ENCODE data around the gene UXS1. TPM values are rescaled to one million over a fixed set of nuclear protein-coding genes. Genes with fewer than 3 reads are reported as not detected.

Gene UXS1
- total RNA-seq, 1 donor from 2014 or later = 49.2 TPM

GRCh38 chr2:106187273-106187891 is 6.7 kb downstream of the UXS1 start:
- Histone ChIP-seq H3K79me2 (ENCODE audit: insufficient read depth, low read length) (peaks cover 55% of the 10 kb centered on the region), H3K4me1 (ENCODE audit: insufficient read depth, low read length) (no peaks in the 10 kb centered on the region), H3K4me2 (ENCODE audit: low read length) (no peak overlapping the region), H3K9me3 (ENCODE audit: insufficient read depth, low read depth, low read length) (no peaks in the 10 kb centered on the region), H3K27me3 (ENCODE audit: insufficient read depth, low read length) (no peaks in the 10 kb centered on the region), H4K20me1 (ENCODE audit: insufficient read depth, low read length) (peaks cover 62% of the 10 kb centered on the region), H2AFZ (ENCODE audit: low read depth, low read length) (no peak overlapping the region), H3K27ac (ENCODE audit: low read depth, low read length) (no peak overlapping the region), H3K36me3 (ENCODE audit: insufficient read depth, low read length) (no peaks in the 10 kb centered on the region), H3K9ac (ENCODE audit: low read length) (no peak overlapping the region), H3K4me3 (ENCODE audit: insufficient read depth, low read depth, low read length) (no peak overlapping the region)
- no peaks in the 10 kb centered on the region for H3K27me3 Mint-ChIP-seq (ENCODE audit: low read depth, unreplicated experiment)
- H3K4me3 Mint-ChIP-seq (ENCODE audit: unreplicated experiment) = no peak overlapping the region
- H3K27ac Mint-ChIP-seq (ENCODE audit: unreplicated experiment) = no peak overlapping the region
- DNase-seq (ENCODE audit: low read depth) (no peak), FAIRE-seq (no peak)
- TF ChIP-seq CTCF (IDR thresholded peaks at IDR 0.05; ENCODE audit: insufficient read depth, low read depth, low read length) = no peak
- no peak for TF ChIP-seq EZH2 (IDR thresholded peaks at IDR 0.05; ENCODE audit: insufficient read depth, low read length)
- H3K36me3 Mint-ChIP-seq (ENCODE audit: low read depth, unreplicated experiment) = peaks cover 2% of the 10 kb centered on the region
- H3K4me1 Mint-ChIP-seq (ENCODE audit: low read depth, unreplicated experiment) = peaks cover 11% of the 10 kb centered on the region
- no peaks in the 10 kb centered on the region for H3K9me3 Mint-ChIP-seq (ENCODE audit: unreplicated experiment)

- H3K4me3 ChIP-seq (ENCODE audit: insufficient read depth, low read depth, low read length) = no peak overlapping the region
- H3K4me3 Mint-ChIP-seq (ENCODE audit: unreplicated experiment) = no peak overlapping the region
- H3K79me2 ChIP-seq (ENCODE audit: insufficient read depth, low read length) = peaks cover 47% of the 10 kb centered on the region
- H3K4me2 ChIP-seq (ENCODE audit: low read length) = no peak overlapping the region
- DNase-seq (ENCODE audit: low read depth) (no peak), FAIRE-seq (no peak)
- H2AFZ ChIP-seq (ENCODE audit: low read depth, low read length) = no peak overlapping the region
- H3K9me3 ChIP-seq (ENCODE audit: insufficient read depth, low read depth, low read length) = no peaks in the 10 kb centered on the region
- no peak for TF ChIP-seq EZH2 (IDR thresholded peaks at IDR 0.05; ENCODE audit: insufficient read depth, low read length)
- no peak for TF ChIP-seq CTCF (IDR thresholded peaks at IDR 0.05; ENCODE audit: insufficient read depth, low read depth, low read length)
- no peak overlapping the region for H3K9ac ChIP-seq (ENCODE audit: low read length)
- no peak overlapping the region for H3K27ac Mint-ChIP-seq (ENCODE audit: unreplicated experiment)
- H3K36me3 Mint-ChIP-seq (ENCODE audit: low read depth, unreplicated experiment) = peaks cover 2% of the 10 kb centered on the region
- no peaks in the 10 kb centered on the region for H3K27me3 Mint-ChIP-seq (ENCODE audit: low read depth, unreplicated experiment)
- no peaks in the 10 kb centered on the region for H3K4me1 ChIP-seq (ENCODE audit: insufficient read depth, low read length)
- no peaks in the 10 kb centered on the region for H3K27me3 ChIP-seq (ENCODE audit: insufficient read depth, low read length)
- no peak overlapping the region for H3K27ac ChIP-seq (ENCODE audit: low read depth, low read length)
- no peaks in the 10 kb centered on the region for H3K9me3 Mint-ChIP-seq (ENCODE audit: unreplicated experiment)
- peaks cover 7% of the 10 kb centered on the region for H3K4me1 Mint-ChIP-seq (ENCODE audit: low read depth, unreplicated experiment)
- H4K20me1 ChIP-seq (ENCODE audit: insufficient read depth, low read length) = peaks cover 56% of the 10 kb centered on the region
- H3K36me3 ChIP-seq (ENCODE audit: insufficient read depth, low read length) = no peaks in the 10 kb centered on the region
Observed at GRCh38 chr2:106185475-106186184, 8.5 kb downstream of the UXS1 start.

- Histone ChIP-seq H3K36me3 (ENCODE audit: insufficient read depth, low read length) (no peaks in the 10 kb centered on the region), H3K9me3 (ENCODE audit: insufficient read depth, low read depth, low read length) (no peaks in the 10 kb centered on the region), H3K27me3 (ENCODE audit: insufficient read depth, low read length) (no peaks in the 10 kb centered on the region), H3K79me2 (ENCODE audit: insufficient read depth, low read length) (peaks cover 54% of the 10 kb centered on the region), H3K4me1 (ENCODE audit: insufficient read depth, low read length) (no peaks in the 10 kb centered on the region), H3K4me2 (ENCODE audit: low read length) (no peak overlapping the region), H3K4me3 (ENCODE audit: insufficient read depth, low read depth, low read length) (no peak overlapping the region), H4K20me1 (ENCODE audit: insufficient read depth, low read length) (peaks cover 62% of the 10 kb centered on the region), H3K9ac (ENCODE audit: low read length) (no peak overlapping the region), H3K27ac (ENCODE audit: low read depth, low read length) (no peak overlapping the region), H2AFZ (ENCODE audit: low read depth, low read length) (no peak overlapping the region)
- Mint-ChIP-seq H3K27ac (ENCODE audit: unreplicated experiment) (no peak overlapping the region), H3K27me3 (ENCODE audit: low read depth, unreplicated experiment) (no peaks in the 10 kb centered on the region), H3K4me1 (ENCODE audit: low read depth, unreplicated experiment) (peaks cover 7% of the 10 kb centered on the region), H3K36me3 (ENCODE audit: low read depth, unreplicated experiment) (peaks cover 2% of the 10 kb centered on the region), H3K9me3 (ENCODE audit: unreplicated experiment) (no peaks in the 10 kb centered on the region), H3K4me3 (ENCODE audit: unreplicated experiment) (no peak overlapping the region)
- DNase-seq (ENCODE audit: low read depth) = no peak
- TF ChIP-seq CTCF (IDR thresholded peaks at IDR 0.05; ENCODE audit: insufficient read depth, low read depth, low read length) = no peak
- TF ChIP-seq EZH2 (IDR thresholded peaks at IDR 0.05; ENCODE audit: insufficient read depth, low read length) = no peak
- FAIRE-seq = no peak
Observed at GRCh38 chr2:106184857-106185256, 9.2 kb downstream of the UXS1 start.
